ENCODE data around the gene EPB41L3. TPM values are rescaled to one million over a fixed set of nuclear protein-coding genes. Genes with fewer than 3 reads are reported as not detected.

EPB41L3 gene
- total and polyA plus RNA-seq, 2 experiments from 2014 or later, result 8.0 to 11.7 TPM

- Mint-ChIP-seq H3K36me3 (ENCODE audit: low read depth) (no peaks in the 10 kb centered on the region), H3K4me1 (peaks cover 7% of the 10 kb centered on the region; the same call in 2 of the 3 replicates), H3K4me3 (no peak overlapping the region), H3K27ac (no peak overlapping the region), H3K9me3 (no peaks in the 10 kb centered on the region), H3K27me3 (ENCODE audit: insufficient read depth, low read depth, poor library complexity) (no peaks in the 10 kb centered on the region)
- TF ChIP-seq POLR2AphosphoS5 (IDR thresholded peaks at IDR 0.05; ENCODE audit: low read depth) (no peak), ZNF462 (CRISPR knock-in tag; IDR thresholded peaks at IDR 0.05) (no peak), JUNB (IDR thresholded peaks at IDR 0.05; ENCODE audit: unreplicated experiment) (no peak), STAT1 (IDR thresholded peaks at IDR 0.05; ENCODE audit: unreplicated experiment) (no peak), ZNF114 (CRISPR knock-in tag; IDR thresholded peaks at IDR 0.05) (no peak), REST (IDR thresholded peaks at IDR 0.05; ENCODE audit: unreplicated experiment) (no peak), EZH2 (IDR thresholded peaks at IDR 0.05; ENCODE audit: low read depth, unreplicated experiment) (no peak), ZNF331 (CRISPR knock-in tag; IDR thresholded peaks at IDR 0.05; ENCODE audit: low read depth) (no peak)
- no peak for DNase-seq (ENCODE audit: low spot score)
- H3K9me2 ChIP-seq (ENCODE audit: insufficient read depth), result no peaks in the 10 kb centered on the region
- H2AFZ ChIP-seq, result no peak overlapping the region
- H3K27ac ChIP-seq (ENCODE audit: low read depth), result no peak overlapping the region
- H3K79me2 ChIP-seq (replicated peaks; ENCODE audit: insufficient read depth), result no peaks in the 10 kb centered on the region
- H3K36me3 ChIP-seq (ENCODE audit: insufficient read depth), result no peaks in the 10 kb centered on the region
- no peaks in the 10 kb centered on the region for H3F3A ChIP-seq (replicated peaks; ENCODE audit: low read depth)
- H3K27me3 ChIP-seq (ENCODE audit: insufficient read depth), result no peaks in the 10 kb centered on the region
- H3K4me1 ChIP-seq (ENCODE audit: insufficient read depth), result no peaks in the 10 kb centered on the region
- no peaks in the 10 kb centered on the region for H4K20me1 ChIP-seq (replicated peaks; ENCODE audit: insufficient read depth)
- no peak overlapping the region for H3K4me3 ChIP-seq
- no peak overlapping the region for H3K4me2 ChIP-seq
- ATAC-seq, result no peak
Observed at GRCh38 chr18:5421981-5422380, 121.8 kb downstream of the EPB41L3 start.
